Right lung (tissue), 5 donors: ENCODE data around the gene PCDHA11. TPM values are rescaled to one million over a fixed set of nuclear protein-coding genes. Genes with fewer than 3 reads are reported as not detected.
"Not testable (repeated sequence)": the region's sequence is repeated elsewhere in the genome, so short reads cannot be mapped to it uniquely, and the experiment has no call there.

Source experiments
- DNase-seq, 2 donors: peaks; one replicate each; pipeline ENCODE4 v3.0.0-alpha.2; 2013
- polyA plus RNA-seq, 5 donors: library from polyadenylated mRNA; unstranded; fragments of 120-200 nt; gene quantifications; one replicate each; pipeline versions ENCODE4 v1.2.1 to v1.2.3, GENCODE V29; 2013; ENCODE audit warnings: inconsistent platforms in 1 of 5, low replicate concordance in 1 of 5; ENCODE audit not compliant: insufficient read length in 5 of 5, insufficient read depth in 1 of 5

Gene PCDHA11
- polyA plus RNA-seq, 5 donors = 0.09 to 0.74 (median 0.32) TPM

GRCh38 chr5:140849831-140850634, 18.7 kb upstream of the PCDHA11 start:
- DNase-seq = not testable (repeated sequence)

GRCh38 chr5:140855772-140856674, 12.7 kb upstream of the PCDHA11 start, which contains the start of gene PCDHA10:
PCDHA10 (plus strand) TSS chr5:140855897; CDS start chr5:140856049, 152 bp downstream.
- peak in 1 of 2 donors; percentile 1 for DNase-seq

GRCh38 chr5:140857177-140857986, 11.4 kb upstream of the PCDHA11 start:
- no peak for DNase-seq

- DNase-seq = no peak
These were observed 10.8 kb upstream of the PCDHA11 start for GRCh38 chr5:140857987-140858240.

- DNase-seq = no peak
These were observed 6.1 kb upstream of the PCDHA11 start for GRCh38 chr5:140862441-140863295.

GRCh38 chr5:140869555-140869886, 764 bp downstream of the PCDHA11 start:
- DNase-seq = no peak

- DNase-seq = no peak
These were observed 1.8 kb downstream of the PCDHA11 start for GRCh38 chr5:140870221-140871201.

- DNase-seq = no peak
These were observed 6.6 kb downstream of the PCDHA11 start, which contains the start of gene PCDHA12 for GRCh38 chr5:140875085-140876065. PCDHA12 (plus strand) TSS chr5:140875308; CDS start chr5:140875473, 165 bp downstream.

- not testable (repeated sequence) for DNase-seq
These were observed 7.9 kb downstream of the PCDHA11 start for GRCh38 chr5:140876541-140877261.

GRCh38 chr5:140877262-140877581, 8.5 kb downstream of the PCDHA11 start:
- DNase-seq = no peak

GRCh38 chr5:140881889-140882590, 13.3 kb downstream of the PCDHA11 start, which contains the start of gene PCDHA13:
PCDHA13 (plus strand) TSS chr5:140882124; CDS start chr5:140882269, 145 bp downstream.
- DNase-seq = peak in 1 of 2 donors; percentile 1

GRCh38 chr5:140882591-140882899, 13.8 kb downstream of the PCDHA11 start:
- DNase-seq = no peak

- DNase-seq = no peak
These were observed 14.6 kb downstream of the PCDHA11 start for GRCh38 chr5:140883373-140883772.

GRCh38 chr5:140883927-140884697, 15.4 kb downstream of the PCDHA11 start:
- DNase-seq = no peak

- DNase-seq = no peak
These were observed 47.6 kb downstream of the PCDHA11 start for GRCh38 chr5:140916325-140916724.
